HG02870 (cell line): ENCODE results near the gene BTBD9.

Source experiments
- ATAC-seq: cut with Tn5 transposase; IDR thresholded peaks from one replicate; pipeline ENCODE4 v1.9.1; 2021; ENCODE audit warnings: mild to moderate bottlenecking, moderate library complexity; ENCODE audit not compliant: unreplicated experiment

The BTBD9 gene

GRCh38 chr6:38269461-38270172, 370.1 kb downstream of the BTBD9 start:
- ATAC-seq, result no peak

- no peak for ATAC-seq
Measured at GRCh38 chr6:38268342-38268741, 371.4 kb downstream of the BTBD9 start.

- no peak for ATAC-seq
Measured at GRCh38 chr6:38266921-38267354, 372.8 kb downstream of the BTBD9 start.

GRCh38 chr6:38264605-38265004, 375.1 kb downstream of the BTBD9 start:
- peak; percentile 65 for ATAC-seq

GRCh38 chr6:38262609-38263008, 377.1 kb downstream of the BTBD9 start:
- ATAC-seq, result no peak

GRCh38 chr6:38262026-38262425, 377.7 kb downstream of the BTBD9 start:
- ATAC-seq, result no peak

- ATAC-seq, result no peak
Measured at GRCh38 chr6:38261626-38262025, 378.1 kb downstream of the BTBD9 start.

GRCh38 chr6:38259736-38260135, 380.0 kb downstream of the BTBD9 start:
- no peak for ATAC-seq

- ATAC-seq, result no peak
Measured at GRCh38 chr6:38248500-38249234, 391.1 kb downstream of the BTBD9 start.

- ATAC-seq, result no peak
Measured at GRCh38 chr6:38245295-38245694, 394.4 kb downstream of the BTBD9 start.

- no peak for ATAC-seq
Measured at GRCh38 chr6:38244869-38245268, 394.9 kb downstream of the BTBD9 start.

- no peak for ATAC-seq
Measured at GRCh38 chr6:38241200-38241871, 398.4 kb downstream of the BTBD9 start.

- ATAC-seq, result no peak
Measured at GRCh38 chr6:38239719-38240451, 399.8 kb downstream of the BTBD9 start.

GRCh38 chr6:38236631-38237030, 403.1 kb downstream of the BTBD9 start:
- ATAC-seq, result no peak

- ATAC-seq, result peak; percentile 69
Measured at GRCh38 chr6:38234934-38235682, 404.6 kb downstream of the BTBD9 start.

- ATAC-seq, result no peak
Measured at GRCh38 chr6:38234141-38234540, 405.6 kb downstream of the BTBD9 start.

- ATAC-seq, result no peak
Measured at GRCh38 chr6:38233161-38233791, 406.5 kb downstream of the BTBD9 start.

GRCh38 chr6:38225766-38226165, 414.0 kb downstream of the BTBD9 start:
- ATAC-seq, result no peak

GRCh38 chr6:38221251-38221650, 418.5 kb downstream of the BTBD9 start:
- no peak for ATAC-seq
